HepG2 (cell line): ENCODE measurements around the gene AMHR2. TPM values are rescaled to one million over a fixed set of nuclear protein-coding genes. Genes with fewer than 3 reads are reported as not detected.

Experiments
- CHD2 ChIP-seq: IDR thresholded peaks from 2 replicates; pipeline ENCODE4 v1.6.1; 2011; ENCODE audit warnings: low read depth, low read length, improper control_type of control experiment
- CREM ChIP-seq, 2 experiments: sonication (generic) in 1 of 2; formaldehyde crosslinking in 1 of 2; IDR thresholded peaks; 2 replicates each; pipeline versions ENCODE4 v1.4.0 to v1.6.1; 2016 to 2020; ENCODE audit warnings: antibody characterized with exemption in 1 of 2, mild to moderate bottlenecking in 1 of 2, missing genetic modification reagents in 1 of 2
- GABPA ChIP-seq, 2 experiments: IDR thresholded peaks; 2 replicates each; pipeline ENCODE4 v1.6.1; 2011 to 2016; ENCODE audit warnings: low read depth in 2 of 2, low read length in 1 of 2, missing biosample characterization in 1 of 2, missing genetic modification characterization in 1 of 2
- GMEB2 ChIP-seq: IDR thresholded peaks from 2 replicates; pipeline ENCODE4 v1.6.1; 2016; ENCODE audit warnings: missing biosample characterization, missing genetic modification reagents, low read depth
- HNF4A ChIP-seq: sonication (generic); formaldehyde crosslinking; IDR thresholded peaks from 2 replicates; pipeline ENCODE4 v1.4.0; 2020; ENCODE audit warnings: missing genetic modification reagents
- PAX8 ChIP-seq: sonication (generic); formaldehyde crosslinking; IDR thresholded peaks from 2 replicates; pipeline ENCODE4 v1.8.0; 2022; ENCODE audit warnings: mild to moderate bottlenecking, missing genetic modification reagents, borderline replicate concordance
- SP4 ChIP-seq: sonication (generic); formaldehyde crosslinking; IDR thresholded peaks from 2 replicates; pipeline ENCODE4 v1.8.1; 2023; ENCODE audit warnings: mild to moderate bottlenecking, missing genetic modification reagents
- TRIM24 ChIP-seq: sonication (generic); formaldehyde crosslinking; IDR thresholded peaks from 2 replicates; pipeline ENCODE4 v1.8.0; 2022; ENCODE audit warnings: mild to moderate bottlenecking, missing genetic modification reagents
- ZHX1 ChIP-seq: sonication (generic); formaldehyde crosslinking; IDR thresholded peaks from 2 replicates; pipeline ENCODE4 v1.8.1; 2022; ENCODE audit warnings: low read depth, mild to moderate bottlenecking, missing genetic modification reagents
- ZNF274 ChIP-seq: sonication (generic); formaldehyde crosslinking; IDR thresholded peaks from 2 replicates; pipeline ENCODE4 v1.5.1; 2020; ENCODE audit warnings: mild to moderate bottlenecking, missing genetic modification reagents
- ZNF878 ChIP-seq: sonication (generic); formaldehyde crosslinking; IDR thresholded peaks from 2 replicates; pipeline ENCODE4 v1.8.1; 2023; ENCODE audit warnings: mild to moderate bottlenecking, missing genetic modification reagents, moderate library complexity
- polyA plus RNA-seq, 8 experiments: library from polyadenylated mRNA; depleted of rRNA in 3 of 8; stranded (reverse) in 7 of 8; unstranded in 1 of 8; fragments of >200 nt; fragmentation: Illumina TruSeq in 4 of 8; extraction: Trizol in 4 of 8; gene quantifications; 2 replicates each; pipeline versions ENCODE4 v1.2.1 to v1.2.3, GENCODE V29; 2011 to 2016; ENCODE audit warnings: low read depth in 4 of 8, missing spikeins in 1 of 8, mixed read lengths in 1 of 8; ENCODE audit not compliant: insufficient read depth in 1 of 8
- total RNA-seq, 5 experiments: library from RNA; depleted of rRNA; stranded (reverse); fragments of >200 nt; fragmentation: Illumina TruSeq; extraction: Trizol; gene quantifications; 2 replicates each; pipeline ENCODE4 v1.2.3, GENCODE V29; 2016; ENCODE audit warnings: low read depth in 1 of 5
- TF ChIP-seq, protein P1 (sequence below): sonication (generic); formaldehyde crosslinking; IDR thresholded peaks from 2 replicates; pipeline ENCODE4 v1.9.0; 2021; ENCODE audit warnings: mild to moderate bottlenecking, missing genetic modification reagents
- TF ChIP-seq, protein P2 (sequence below), 2 experiments: sonication (generic) in 1 of 2; formaldehyde crosslinking in 1 of 2; IDR thresholded peaks; 2 replicates each; pipeline versions ENCODE4 v1.5.1 to v1.6.1; 2011 to 2020; ENCODE audit warnings: borderline replicate concordance in 1 of 2, low read depth in 1 of 2, low read length in 1 of 2, mild to moderate bottlenecking in 1 of 2, missing genetic modification reagents in 1 of 2, moderate library complexity in 1 of 2

Gene AMHR2
- total and polyA plus RNA-seq, 2 of the 13 experiments (the other 11 are each of a cell fraction or from before 2014, with no cell fraction given) = 0.24 to 0.58 TPM

GRCh38 chr12:53441040-53441833, 17.6 kb downstream of the AMHR2 start, which contains the start of gene PRR13 (continued):
- TF ChIP-seq, protein P1, sequence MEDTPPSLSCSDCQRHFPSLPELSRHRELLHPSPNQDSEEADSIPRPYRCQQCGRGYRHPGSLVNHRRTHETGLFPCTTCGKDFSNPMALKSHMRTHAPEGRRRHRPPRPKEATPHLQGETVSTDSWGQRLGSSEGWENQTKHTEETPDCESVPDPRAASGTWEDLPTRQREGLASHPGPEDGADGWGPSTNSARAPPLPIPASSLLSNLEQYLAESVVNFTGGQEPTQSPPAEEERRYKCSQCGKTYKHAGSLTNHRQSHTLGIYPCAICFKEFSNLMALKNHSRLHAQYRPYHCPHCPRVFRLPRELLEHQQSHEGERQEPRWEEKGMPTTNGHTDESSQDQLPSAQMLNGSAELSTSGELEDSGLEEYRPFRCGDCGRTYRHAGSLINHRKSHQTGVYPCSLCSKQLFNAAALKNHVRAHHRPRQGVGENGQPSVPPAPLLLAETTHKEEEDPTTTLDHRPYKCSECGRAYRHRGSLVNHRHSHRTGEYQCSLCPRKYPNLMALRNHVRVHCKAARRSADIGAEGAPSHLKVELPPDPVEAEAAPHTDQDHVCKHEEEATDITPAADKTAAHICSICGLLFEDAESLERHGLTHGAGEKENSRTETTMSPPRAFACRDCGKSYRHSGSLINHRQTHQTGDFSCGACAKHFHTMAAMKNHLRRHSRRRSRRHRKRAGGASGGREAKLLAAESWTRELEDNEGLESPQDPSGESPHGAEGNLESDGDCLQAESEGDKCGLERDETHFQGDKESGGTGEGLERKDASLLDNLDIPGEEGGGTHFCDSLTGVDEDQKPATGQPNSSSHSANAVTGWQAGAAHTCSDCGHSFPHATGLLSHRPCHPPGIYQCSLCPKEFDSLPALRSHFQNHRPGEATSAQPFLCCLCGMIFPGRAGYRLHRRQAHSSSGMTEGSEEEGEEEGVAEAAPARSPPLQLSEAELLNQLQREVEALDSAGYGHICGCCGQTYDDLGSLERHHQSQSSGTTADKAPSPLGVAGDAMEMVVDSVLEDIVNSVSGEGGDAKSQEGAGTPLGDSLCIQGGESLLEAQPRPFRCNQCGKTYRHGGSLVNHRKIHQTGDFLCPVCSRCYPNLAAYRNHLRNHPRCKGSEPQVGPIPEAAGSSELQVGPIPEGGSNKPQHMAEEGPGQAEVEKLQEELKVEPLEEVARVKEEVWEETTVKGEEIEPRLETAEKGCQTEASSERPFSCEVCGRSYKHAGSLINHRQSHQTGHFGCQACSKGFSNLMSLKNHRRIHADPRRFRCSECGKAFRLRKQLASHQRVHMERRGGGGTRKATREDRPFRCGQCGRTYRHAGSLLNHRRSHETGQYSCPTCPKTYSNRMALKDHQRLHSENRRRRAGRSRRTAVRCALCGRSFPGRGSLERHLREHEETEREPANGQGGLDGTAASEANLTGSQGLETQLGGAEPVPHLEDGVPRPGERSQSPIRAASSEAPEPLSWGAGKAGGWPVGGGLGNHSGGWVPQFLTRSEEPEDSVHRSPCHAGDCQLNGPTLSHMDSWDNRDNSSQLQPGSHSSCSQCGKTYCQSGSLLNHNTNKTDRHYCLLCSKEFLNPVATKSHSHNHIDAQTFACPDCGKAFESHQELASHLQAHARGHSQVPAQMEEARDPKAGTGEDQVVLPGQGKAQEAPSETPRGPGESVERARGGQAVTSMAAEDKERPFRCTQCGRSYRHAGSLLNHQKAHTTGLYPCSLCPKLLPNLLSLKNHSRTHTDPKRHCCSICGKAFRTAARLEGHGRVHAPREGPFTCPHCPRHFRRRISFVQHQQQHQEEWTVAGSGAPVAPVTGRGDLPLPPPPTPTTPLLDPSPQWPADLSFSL (CRISPR knock-in tag) = no peak
- no peak for TF ChIP-seq ZHX1 (CRISPR knock-in tag)
- TF ChIP-seq GABPA (IDR thresholded peaks at IDR 0.05; ENCODE audit: low read depth, low read length) = peak; percentile 22; the same call in 1 of the 2 replicates
- peak; percentile 68 for TF ChIP-seq GABPA (CRISPR knock-in tag; IDR thresholded peaks at IDR 0.05; ENCODE audit: low read depth)
- TF ChIP-seq HNF4A (CRISPR knock-in tag) = peak; percentile 78
- no peak for TF ChIP-seq ZNF274 (CRISPR knock-in tag)
- 0 out of 2 replicates have a peak, but pooled peaks have one; percentile 52 for TF ChIP-seq SP4 (CRISPR knock-in tag)
- TF ChIP-seq TRIM24 = no peak
- no peak for TF ChIP-seq CHD2
- TF ChIP-seq PAX8 = 0 out of 2 replicates have a peak, but pooled peaks have one; percentile 21
- TF ChIP-seq ZNF878 = peak; percentile 42; the same call in 1 of the 2 replicates
- TF ChIP-seq, protein P2, sequence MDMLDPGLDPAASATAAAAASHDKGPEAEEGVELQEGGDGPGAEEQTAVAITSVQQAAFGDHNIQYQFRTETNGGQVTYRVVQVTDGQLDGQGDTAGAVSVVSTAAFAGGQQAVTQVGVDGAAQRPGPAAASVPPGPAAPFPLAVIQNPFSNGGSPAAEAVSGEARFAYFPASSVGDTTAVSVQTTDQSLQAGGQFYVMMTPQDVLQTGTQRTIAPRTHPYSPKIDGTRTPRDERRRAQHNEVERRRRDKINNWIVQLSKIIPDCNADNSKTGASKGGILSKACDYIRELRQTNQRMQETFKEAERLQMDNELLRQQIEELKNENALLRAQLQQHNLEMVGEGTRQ (IDR thresholded peaks at IDR 0.05; ENCODE audit: low read depth, low read length) = no peak
- TF ChIP-seq, protein P2 (CRISPR knock-in tag; IDR thresholded peaks at IDR 0.05; ENCODE audit: borderline replicate concordance) = 0 out of 2 replicates have a peak, but pooled peaks have one; percentile 23
- TF ChIP-seq CREM (IDR thresholded peaks at IDR 0.05) = peak; percentile 41; the same call in 1 of the 2 replicates
- TF ChIP-seq CREM (CRISPR knock-in tag; IDR thresholded peaks at IDR 0.05) = no peak
- no peak for TF ChIP-seq GMEB2 (CRISPR knock-in tag)
